SKM-1 (cell line): ENCODE measurements around the gene ZNF557.
"Not testable (repeated sequence)": the region's sequence is repeated elsewhere in the genome, so short reads cannot be mapped to it uniquely, and the experiment has no call there.

ENCODE experiments used
- DNase-seq: peaks from one replicate; lab custom pipeline; 2025; ENCODE audit not compliant: unreplicated experiment; lab: John Stamatoyannopoulos, UW

Gene ZNF557

GRCh38 chr19:7069042-7069903 lies at the start of gene ZNF557:
ZNF557 (plus strand) TSS chr19:7069703; CDS start chr19:7075075, 5,372 bp downstream.
- DNase-seq: peak; percentile 94

GRCh38 chr19:7021331-7021730 lies 48.2 kb upstream of the ZNF557 start, which contains the start of gene MBD3L2B:
MBD3L2B (minus strand) TSS chr19:7021431; CDS start chr19:7021397, 34 bp downstream.
- DNase-seq: not testable (repeated sequence)

- not testable (repeated sequence) for DNase-seq
Measured at GRCh38 chr19:7028790-7029189, 40.7 kb upstream of the ZNF557 start.

- not testable (repeated sequence) for DNase-seq
Measured at GRCh38 chr19:7030278-7030677, 39.2 kb upstream of the ZNF557 start, which contains the start of gene MBD3L5. MBD3L5 (plus strand) TSS chr19:7030578; CDS start chr19:7030612, 34 bp downstream.

GRCh38 chr19:7040079-7040478 lies 29.4 kb upstream of the ZNF557 start, which contains the start of gene MBD3L4:
MBD3L4 (minus strand) TSS chr19:7040179; CDS start chr19:7040144, 35 bp downstream.
- not testable (repeated sequence) for DNase-seq

GRCh38 chr19:7041563-7041962 lies 27.9 kb upstream of the ZNF557 start:
- not testable (repeated sequence) for DNase-seq

- not testable (repeated sequence) for DNase-seq
Measured at GRCh38 chr19:7049021-7049420, 20.5 kb upstream of the ZNF557 start, which contains the start of gene MBD3L2. MBD3L2 (plus strand) TSS chr19:7049321; CDS start chr19:7049374, 53 bp downstream.

- DNase-seq: not testable (repeated sequence)
Measured at GRCh38 chr19:7051421-7051820, 18.1 kb upstream of the ZNF557 start.

- DNase-seq: not testable (repeated sequence)
Measured at GRCh38 chr19:7052896-7053295, 16.6 kb upstream of the ZNF557 start.

GRCh38 chr19:7054635-7055368 lies 14.7 kb upstream of the ZNF557 start:
- DNase-seq: not testable (repeated sequence)

GRCh38 chr19:7055679-7056078 lies 13.8 kb upstream of the ZNF557 start:
- DNase-seq: not testable (repeated sequence)

GRCh38 chr19:7056371-7056770 lies 13.1 kb upstream of the ZNF557 start:
- not testable (repeated sequence) for DNase-seq

- not testable (repeated sequence) for DNase-seq
Measured at GRCh38 chr19:7058576-7058975, 10.9 kb upstream of the ZNF557 start, which contains the start of gene MBD3L3. MBD3L3 (minus strand) TSS chr19:7058676; CDS start chr19:7058605, 71 bp downstream.

GRCh38 chr19:7059977-7060376 lies 9.5 kb upstream of the ZNF557 start:
- DNase-seq: not testable (repeated sequence)

- no peak for DNase-seq
Measured at GRCh38 chr19:7063339-7063738, 6.2 kb upstream of the ZNF557 start.

GRCh38 chr19:7063764-7064418 lies 5.6 kb upstream of the ZNF557 start:
- DNase-seq: no peak

GRCh38 chr19:7067122-7067521 lies 2.4 kb upstream of the ZNF557 start:
- not testable (repeated sequence) for DNase-seq

- no peak for DNase-seq
Measured at GRCh38 chr19:7067716-7068115, 1.8 kb upstream of the ZNF557 start.

GRCh38 chr19:7068599-7068998 lies 904 bp upstream of the ZNF557 start:
- no peak for DNase-seq

GRCh38 chr19:7069904-7070226 lies 362 bp downstream of the ZNF557 start:
- DNase-seq: no peak

- DNase-seq: no peak
Measured at GRCh38 chr19:7072541-7072940, 3.0 kb downstream of the ZNF557 start.
